ENCODE results near the gene SNAPIN. TPM values are rescaled to one million over a fixed set of nuclear protein-coding genes. Genes with fewer than 3 reads are reported as not detected.

SNAPIN gene
- total and polyA plus RNA-seq, 7 donors = 51.7 to 102 (median 59.6) TPM

GRCh38 chr1:153616144-153616916 lies 42.2 kb upstream of the SNAPIN start, which contains the start of gene S100A14:
Gene S100A14 (minus strand): TSS chr1:153616325. CDS start chr1:153615858, 467 bp downstream.
- intact Hi-C loops (cut with DNase I) = loop anchor here (2.0 to 5.0 kb wide), 2 partner anchors 44 to 104 kb away; no protein-coding TSS in a partner anchor
- ATAC-seq (no peak), DNase-seq (peak in 1 of 2 donors; percentile 59)
- Histone ChIP-seq H3K4me1 (peaks cover 8% of the 10 kb centered on the region), H3K4me3 (no peak within 1 kb of the TSS), H3K27me3 (ENCODE audit: insufficient read depth in 3 of 3, low read length in 2 of 3) (no peaks in the 10 kb centered on the region), H3K27ac (no peak within 1 kb of the TSS), H3K36me3 (ENCODE audit: insufficient read depth in 1 of 2, low read depth in 1 of 2) (peaks cover 0 to 32% of the 10 kb centered on the region in 2 donors), H3K9me3 (no peaks in the 10 kb centered on the region)
- 64 to 80% (median 67%) methylated on average over 9 to 10 of the region's 10 CpGs for WGBS, 3 donors
- TF ChIP-seq CTCF (IDR thresholded peaks at IDR 0.05) = no peak

GRCh38 chr1:153616917-153617311 lies 41.6 kb upstream of the SNAPIN start:
- ATAC-seq = peak in 1 of 4 donors; percentile 2
- H3K27ac ChIP-seq = no peak overlapping the region
- WGBS, 3 donors = 59 to 82% (median 75%) methylated on average over 2 to 5 of the region's 5 CpGs

GRCh38 chr1:153617663-153618062 lies 40.8 kb upstream of the SNAPIN start:
- 4 to 59% (median 43%) methylated on average over 6 of the region's 6 CpGs for WGBS, 3 donors
- no peaks in the 10 kb centered on the region for H3K9me3 ChIP-seq
- intact Hi-C loops (cut with DNase I) = loop anchor here (2.0 to 5.0 kb wide), 2 partner anchors 45 to 105 kb away; no protein-coding TSS in a partner anchor
- peaks cover 8% of the 10 kb centered on the region for H3K4me1 ChIP-seq
- DNase-seq (peak; percentile 81 to 95), ATAC-seq (peak; percentile 73 to 94 (median 80))
- TF ChIP-seq CTCF (IDR thresholded peaks at IDR 0.05) = peak; percentile 55
- H3K36me3 ChIP-seq (ENCODE audit: insufficient read depth in 1 of 2, low read depth in 1 of 2) = peaks cover 0 to 42% of the 10 kb centered on the region in 2 donors
- H3K27ac ChIP-seq = peak overlapping the region; percentile 50
- H3K4me3 ChIP-seq = no peak overlapping the region
- no peaks in the 10 kb centered on the region for H3K27me3 ChIP-seq (ENCODE audit: insufficient read depth in 3 of 3, low read length in 2 of 3)

More at GRCh38 chr1:153616917-153617311, 41.6 kb upstream of the SNAPIN start:
- Histone ChIP-seq H3K9me3 (no peaks in the 10 kb centered on the region), H3K4me1 (peaks cover 8% of the 10 kb centered on the region), H3K4me3 (no peak overlapping the region), H3K27me3 (ENCODE audit: insufficient read depth in 3 of 3, low read length in 2 of 3) (no peaks in the 10 kb centered on the region), H3K36me3 (ENCODE audit: insufficient read depth in 1 of 2, low read depth in 1 of 2) (peaks cover 0 to 34% of the 10 kb centered on the region in 2 donors)
- no peak for TF ChIP-seq CTCF (IDR thresholded peaks at IDR 0.05)
- DNase-seq = no peak
- intact Hi-C loops (cut with DNase I) = loop anchor here (2.0 to 5.0 kb wide), 2 partner anchors 44 to 105 kb away; no protein-coding TSS in a partner anchor

- no peaks in the 10 kb centered on the region for H3K9me3 ChIP-seq
- H3K27me3 ChIP-seq (ENCODE audit: insufficient read depth in 3 of 3, low read length in 2 of 3) = no peaks in the 10 kb centered on the region
- H3K4me1 ChIP-seq = peaks cover 8% of the 10 kb centered on the region
- H3K4me3 ChIP-seq = no peak overlapping the region
- no peak for DNase-seq
- peaks cover 0 to 57% of the 10 kb centered on the region in 2 donors for H3K36me3 ChIP-seq (ENCODE audit: insufficient read depth in 1 of 2, low read depth in 1 of 2)
- H3K27ac ChIP-seq = no peak overlapping the region
- ATAC-seq = no peak
- 93 to 97% (median 93%) methylated on average over 6 of the region's 6 CpGs for WGBS, 3 donors
- TF ChIP-seq CTCF (IDR thresholded peaks at IDR 0.05) = no peak
- intact Hi-C loops (cut with DNase I) = loop anchor here (5.0 kb wide), 1 partner anchor 107 kb away; no protein-coding TSS in a partner anchor
Observed at GRCh38 chr1:153619171-153619570, 39.3 kb upstream of the SNAPIN start.

Data from psoas muscle (tissue), 8 donors.